Ovary (tissue), 9 donors: ENCODE results near the gene EHBP1. TPM values are rescaled to one million over a fixed set of nuclear protein-coding genes. Genes with fewer than 3 reads are reported as not detected.
"Not testable (repeated sequence)": the region's sequence is repeated elsewhere in the genome, so short reads cannot be mapped to it uniquely, and the experiment has no call there.

ENCODE experiments used
- DNase-seq, 5 donors: peaks; one replicate each; pipeline ENCODE4 v3.0.0-alpha.2; 2019 to 2020
- H3K27ac ChIP-seq, 2 donors: fragments of 200-600 bp; one replicate each; pipeline versions ENCODE4 v1.5.1 to v1.8.0; 2019 to 2022
- H3K27me3 ChIP-seq: fragments of 200-600 bp; one replicate; pipeline ENCODE4 v1.8.0; 2022
- H3K36me3 ChIP-seq: fragments of 200-600 bp; sonication (generic); one replicate; pipeline ENCODE4 v1.5.1; 2019
- H3K4me1 ChIP-seq: one replicate; pipeline ENCODE4 v1.8.1; 2013; ENCODE audit warnings: mild to moderate bottlenecking, moderate library complexity; ENCODE audit not compliant: insufficient read depth
- H3K4me3 ChIP-seq: fragments of 200-600 bp; sonication (generic); one replicate; pipeline ENCODE4 v1.5.1; 2017
- H3K9me3 ChIP-seq, 2 donors: fragments of 200-600 bp in 1 of 2; sonication (generic) in 1 of 2; one replicate each; pipeline versions ENCODE4 v1.5.1 to v1.8.1; 2013 to 2019; ENCODE audit warnings: mild to moderate bottlenecking in 1 of 2, moderate library complexity in 1 of 2
- CTCF ChIP-seq, 3 donors: fragments of 450-650 bp in 2 of 3; fragments of 200-600 bp in 1 of 3; IDR thresholded peaks; one replicate each; pipeline versions ENCODE4 v1.5.1 to v1.8.0; 2016 to 2022; ENCODE audit warnings: antibody characterized with exemption in 3 of 3, mild to moderate bottlenecking in 1 of 3
- EP300 ChIP-seq: sonication (generic); formaldehyde crosslinking; IDR thresholded peaks from one replicate; pipeline ENCODE4 v1.6.1; 2017; ENCODE audit warnings: antibody characterized with exemption
- POLR2A ChIP-seq: fragments of 450-650 bp; IDR thresholded peaks from one replicate; pipeline ENCODE4 v1.6.1; 2017; ENCODE audit warnings: antibody characterized with exemption, mild to moderate bottlenecking, moderate library complexity
- WGBS, 3 donors: extraction: QIAGEN DNeasy Blood & Tissue Kit in 1 of 3; methylation state at CpG; one replicate each; pipeline versions ENCODE4 v1.1.5 to v1.1.7; 2013 to 2017; 5-methylcytosine and 5-hydroxymethylcytosine counted together
- intact Hi-C, 4 donors: fragments of 100-400 bp; cut with DNase I; formaldehyde crosslinking; loops; one replicate each; pipeline versions ENCODE4 v1.11.0 to v1.15.1; 2022 to 2023
- polyA plus RNA-seq, 2 donors: library from polyadenylated mRNA; stranded (reverse); fragments of 200-250 nt in 1 of 2; fragments of 350-450 nt in 1 of 2; fragmentation: Illumina TruSeq in 1 of 2; extraction: RNeasy Lipid Tissue Mini Kit (QIAGEN cat#74804) in 1 of 2; gene quantifications; one replicate each; pipeline ENCODE4 v1.2.3, GENCODE V29; 2013 to 2014
- total RNA-seq, 7 donors: library from RNA; depleted of rRNA in 2 of 7; stranded (reverse); fragments of >200 nt in 2 of 7; fragmentation: NEBNext Ultra II Directional in 3 of 7; extraction: Animal tissue kit (Norgen Biotek cat#: 25700) in 3 of 7; gene quantifications; one replicate each; pipeline versions ENCODE4 v1.1.0 to v1.2.4, GENCODE V29; 2016 to 2023
- donor health status: DM: no; HTN: no; CAD: no; lungs with moderate emphysema.
- donor health status: DM: no; HTN: no; CAD: no.
- donor health status: Bipolar disorder and iron deficiency.
- donor health status: DM: yes; HTN: yes; CAD: no.
- donor health status: DM: no; HTN: no; CAD: no.
- donor health status: DM: yes; HTN: yes; CAD: no.

EHBP1 gene
- total and polyA plus RNA-seq, 9 donors, result 56.3 to 185 (median 117) TPM

- H3K36me3 ChIP-seq, result no peaks in the 10 kb centered on the region
- H3K27me3 ChIP-seq, result no peaks in the 10 kb centered on the region
- no peak for DNase-seq
- intact Hi-C loops, result no loop called here
- 88 to 92% (median 90%) methylated on average over 4 of the region's 4 CpGs for WGBS, 3 donors
- H3K4me1 ChIP-seq, result peaks cover 6% of the 10 kb centered on the region
- TF ChIP-seq POLR2A (no peak), EP300 (no peak), CTCF (IDR thresholded peaks at IDR 0.05) (no peak)
- no peak overlapping the region for H3K4me3 ChIP-seq
- no peaks in the 10 kb centered on the region for H3K9me3 ChIP-seq
- no peak overlapping the region for H3K27ac ChIP-seq
Measured at GRCh38 chr2:62747876-62748275, 42.4 kb downstream of the EHBP1 start.

GRCh38 chr2:62749111-62749510, 43.6 kb downstream of the EHBP1 start:
- H3K36me3 ChIP-seq, H3K4me3 ChIP-seq, DNase-seq, intact Hi-C loops, H3K27ac ChIP-seq, H3K4me1 ChIP-seq, H3K27me3 ChIP-seq, H3K9me3 ChIP-seq: not testable (repeated sequence)
- 88 to 97% (median 96%) methylated on average over 1 of the region's 1 CpG for WGBS, 3 donors

- 94 to 98% (median 96%) methylated on average over 3 of the region's 3 CpGs for WGBS, 3 donors
Measured at GRCh38 chr2:62757029-62757428, 51.5 kb downstream of the EHBP1 start.

GRCh38 chr2:62760026-62760425, 54.5 kb downstream of the EHBP1 start:
- Histone ChIP-seq H3K9me3 (no peaks in the 10 kb centered on the region), H3K36me3 (no peaks in the 10 kb centered on the region), H3K27ac (no peak overlapping the region), H3K27me3 (no peaks in the 10 kb centered on the region), H3K4me1 (peaks cover 1% of the 10 kb centered on the region), H3K4me3 (no peak overlapping the region)
- DNase-seq, result no peak
- intact Hi-C loops, result loop anchor here in 1 of 4 donors (10.0 kb wide), 1 partner anchor 45 kb away; no protein-coding TSS in a partner anchor
- WGBS, 3 donors, result 60 to 71% (median 65%) methylated on average over 2 of the region's 2 CpGs
- no peak for TF ChIP-seq EP300
- no peak for TF ChIP-seq POLR2A
- TF ChIP-seq CTCF (IDR thresholded peaks at IDR 0.05), result no peak

More at GRCh38 chr2:62757029-62757428, 51.5 kb downstream of the EHBP1 start:
- H3K9me3 ChIP-seq, result no peaks in the 10 kb centered on the region
- TF ChIP-seq POLR2A (no peak), CTCF (IDR thresholded peaks at IDR 0.05) (no peak), EP300 (no peak)
- intact Hi-C loops, result no loop called here
- no peaks in the 10 kb centered on the region for H3K27me3 ChIP-seq
- no peak for DNase-seq
- peaks cover 1% of the 10 kb centered on the region for H3K4me1 ChIP-seq
- no peak overlapping the region for H3K27ac ChIP-seq
- no peak overlapping the region for H3K4me3 ChIP-seq
- no peaks in the 10 kb centered on the region for H3K36me3 ChIP-seq

- H3K4me1 ChIP-seq, result peaks cover 1% of the 10 kb centered on the region
- DNase-seq, result no peak
- 93 to 98% (median 96%) methylated on average over 2 of the region's 2 CpGs for WGBS, 3 donors
Measured at GRCh38 chr2:62760555-62760954, 55.0 kb downstream of the EHBP1 start.

More at GRCh38 chr2:62760555-62760954, 55.0 kb downstream of the EHBP1 start:
- no peaks in the 10 kb centered on the region for H3K36me3 ChIP-seq
- no peak for TF ChIP-seq CTCF (IDR thresholded peaks at IDR 0.05)
- no peak for TF ChIP-seq EP300
- no peak for TF ChIP-seq POLR2A
- no peaks in the 10 kb centered on the region for H3K27me3 ChIP-seq
- intact Hi-C loops, result loop anchor here in 1 of 4 donors (10.0 kb wide), 1 partner anchor 46 kb away; no protein-coding TSS in a partner anchor
- H3K27ac ChIP-seq, result no peak overlapping the region
- no peaks in the 10 kb centered on the region for H3K9me3 ChIP-seq
- no peak overlapping the region for H3K4me3 ChIP-seq
